ENCODE results near the gene PCP4L1. TPM values are rescaled to one million over a fixed set of nuclear protein-coding genes. Genes with fewer than 3 reads are reported as not detected.
A peak's percentile ranks its signal among the peaks of the same experiment; 100 is the strongest.

PCP4L1 gene
- total RNA-seq, 1 experiment from 2014 or later: not detected

DNA sequence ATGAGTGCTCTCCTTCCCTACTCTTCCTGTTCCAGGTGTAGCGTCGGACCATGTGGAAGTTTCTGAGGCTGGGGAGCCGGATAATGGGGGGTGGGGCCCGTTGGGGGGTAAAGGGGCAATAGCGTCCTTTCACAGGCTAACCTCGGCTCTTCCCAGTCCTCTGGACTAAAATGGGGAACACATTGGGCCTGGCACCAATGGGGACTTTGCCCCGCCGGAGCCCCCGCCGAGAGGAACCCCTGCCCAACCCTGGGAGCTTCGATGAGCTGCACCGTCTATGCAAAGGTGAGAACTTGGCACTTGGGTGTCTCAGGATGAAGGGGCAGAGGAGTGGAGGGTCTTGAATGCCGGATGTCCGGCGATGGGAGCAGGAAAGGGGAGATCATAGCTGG lies 32.2 kb upstream of the PCP4L1 start:
- ChIA-PET RAD21 (ENCODE audit: low non-redundant PET in 1 of 2, low total read pairs in 2 of 2, uncharacterized antibody in 2 of 2, unreplicated experiment in 2 of 2) (interaction anchor here (0.7 to 1.2 kb wide), 3 partner anchors 13 to 206 kb away, joined by 3 read pairs; no protein-coding TSS in a partner anchor), POLR2A (interaction anchor here (0.7 to 1.5 kb wide), 7 partner anchors 10 to 164 kb away, joined by 3 to 9 read pairs (median 4); partner anchors contain the start of gene PPOX), CTCF (interaction anchor here (0.8 to 3.1 kb wide), 22 partner anchors 10 to 446 kb away, joined by 3 to 46 read pairs (median 6); partner anchors contain the start of genes CFAP126, NDUFS2, NR1I3 and PPOX)
- no peak for ATAC-seq
- Histone ChIP-seq H3K79me2 (ENCODE audit: insufficient read depth, low read length) (no peaks in the 10 kb centered on the region), H3K9me2 (ENCODE audit: insufficient read depth) (no peaks in the 10 kb centered on the region), H3K27ac (ENCODE audit: low read depth, low read length) (peak overlapping the region; percentile 69), H2AFZ (ENCODE audit: low read depth, low read length, poor library complexity, severe bottlenecking) (no peak overlapping the region), H3K4me3 (replicated peaks in 1 of 2; ENCODE audit: low read depth in 1 of 2, low read length in 2 of 2) (peak overlapping the region; percentile 66 to 72), H3K36me3 (ENCODE audit: control insufficient read depth in 1 of 2, insufficient read depth in 2 of 2, low read length in 2 of 2) (peaks cover 4 to 17% of the 10 kb centered on the region in 2 experiments), H4K20me1 (ENCODE audit: insufficient read depth) (no peaks in the 10 kb centered on the region), H3K27me3 (ENCODE audit: insufficient read depth, low read length) (no peaks in the 10 kb centered on the region), H3K9me3 (ENCODE audit: control insufficient read depth in 1 of 2, insufficient read depth in 1 of 2, low read depth in 1 of 2, low read length in 2 of 2) (no peaks in the 10 kb centered on the region), H3K9ac (ENCODE audit: low read length) (peak overlapping the region; percentile 72), H3K4me2 (ENCODE audit: low read length) (peak overlapping the region; percentile 93), H3K4me1 (ENCODE audit: control insufficient read depth in 1 of 2, insufficient read depth in 2 of 2, low read length in 2 of 2) (peaks cover 14 to 24% of the 10 kb centered on the region in 2 experiments; a peak in 3 of 4 replicates)
- no peak for DNase-seq (ENCODE audit: low read depth, low spot score)
- BruUV-seq (replicated peaks): no TSS peak
- intact Hi-C loops (cut with micrococcal nuclease): no loop called here
- TF ChIP-seq, protein P1, sequence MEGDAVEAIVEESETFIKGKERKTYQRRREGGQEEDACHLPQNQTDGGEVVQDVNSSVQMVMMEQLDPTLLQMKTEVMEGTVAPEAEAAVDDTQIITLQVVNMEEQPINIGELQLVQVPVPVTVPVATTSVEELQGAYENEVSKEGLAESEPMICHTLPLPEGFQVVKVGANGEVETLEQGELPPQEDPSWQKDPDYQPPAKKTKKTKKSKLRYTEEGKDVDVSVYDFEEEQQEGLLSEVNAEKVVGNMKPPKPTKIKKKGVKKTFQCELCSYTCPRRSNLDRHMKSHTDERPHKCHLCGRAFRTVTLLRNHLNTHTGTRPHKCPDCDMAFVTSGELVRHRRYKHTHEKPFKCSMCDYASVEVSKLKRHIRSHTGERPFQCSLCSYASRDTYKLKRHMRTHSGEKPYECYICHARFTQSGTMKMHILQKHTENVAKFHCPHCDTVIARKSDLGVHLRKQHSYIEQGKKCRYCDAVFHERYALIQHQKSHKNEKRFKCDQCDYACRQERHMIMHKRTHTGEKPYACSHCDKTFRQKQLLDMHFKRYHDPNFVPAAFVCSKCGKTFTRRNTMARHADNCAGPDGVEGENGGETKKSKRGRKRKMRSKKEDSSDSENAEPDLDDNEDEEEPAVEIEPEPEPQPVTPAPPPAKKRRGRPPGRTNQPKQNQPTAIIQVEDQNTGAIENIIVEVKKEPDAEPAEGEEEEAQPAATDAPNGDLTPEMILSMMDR (IDR thresholded peaks at IDR 0.05 in 2 of 3, conservative IDR thresholded peaks at IDR 0.05 in 1 of 3; ENCODE audit: borderline replicate concordance in 1 of 3, insufficient read depth in 1 of 3, low read depth in 2 of 3, low read length in 2 of 3): no peak
- TF ChIP-seq CEBPB (IDR thresholded peaks at IDR 0.05; ENCODE audit: low read depth): no peak
- no peak for TF ChIP-seq CBX3 (IDR thresholded peaks at IDR 0.05; ENCODE audit: low read depth)
- TF ChIP-seq, protein P2, sequence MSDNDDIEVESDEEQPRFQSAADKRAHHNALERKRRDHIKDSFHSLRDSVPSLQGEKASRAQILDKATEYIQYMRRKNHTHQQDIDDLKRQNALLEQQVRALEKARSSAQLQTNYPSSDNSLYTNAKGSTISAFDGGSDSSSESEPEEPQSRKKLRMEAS (IDR thresholded peaks at IDR 0.05): no peak

DNA sequence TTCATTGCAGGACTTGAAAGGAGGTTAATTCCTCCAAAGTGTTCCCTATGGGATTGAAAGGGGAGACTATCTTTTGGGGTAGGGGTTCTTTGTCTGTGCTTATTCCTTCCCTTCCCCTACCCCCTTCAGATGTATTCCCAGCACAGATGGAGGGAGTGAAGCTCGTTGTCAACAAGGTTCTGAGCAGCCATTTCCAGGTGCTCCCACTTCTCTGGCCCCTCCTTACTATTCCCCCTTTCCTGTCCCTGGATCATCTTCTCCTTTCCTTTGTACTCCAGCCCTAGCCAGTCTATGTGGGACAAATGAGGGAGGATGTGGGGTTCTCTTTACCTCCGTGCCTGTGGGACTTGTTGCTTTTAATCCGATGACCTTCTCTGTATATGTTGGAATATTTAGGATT lies 31.8 kb upstream of the PCP4L1 start:
- peak overlapping the region; percentile 93 for H3K4me2 ChIP-seq (ENCODE audit: low read length)
- no TSS peak for BruUV-seq (replicated peaks)
- H4K20me1 ChIP-seq (ENCODE audit: insufficient read depth): no peaks in the 10 kb centered on the region
- no peak overlapping the region for H2AFZ ChIP-seq (ENCODE audit: low read depth, low read length, poor library complexity, severe bottlenecking)
- DNase-seq (ENCODE audit: low read depth, low spot score): no peak
- H3K27me3 ChIP-seq (ENCODE audit: insufficient read depth, low read length): no peaks in the 10 kb centered on the region
- intact Hi-C loops (cut with micrococcal nuclease): loop anchor here (1.0 kb wide), 3 partner anchors 65 to 156 kb away; no protein-coding TSS in a partner anchor
- H3K9ac ChIP-seq (ENCODE audit: low read length): peak overlapping the region; percentile 72
- ChIA-PET CTCF (interaction anchor here (0.8 to 3.1 kb wide), 8 partner anchors 10 to 446 kb away, joined by 3 to 46 read pairs (median 8); partner anchors contain the start of gene CFAP126), POLR2A (interaction anchor here (1.2 kb wide), 1 partner anchor 163 kb away, joined by 3 read pairs; no protein-coding TSS in a partner anchor), RAD21 (ENCODE audit: low non-redundant PET in 1 of 2, low total read pairs in 2 of 2, uncharacterized antibody in 2 of 2, unreplicated experiment in 2 of 2) (no interaction called here)
- H3K4me1 ChIP-seq (ENCODE audit: control insufficient read depth in 1 of 2, insufficient read depth in 2 of 2, low read length in 2 of 2): peaks cover 14 to 24% of the 10 kb centered on the region in 2 experiments; a peak in 3 of 4 replicates
- peak overlapping the region; percentile 66 to 72 for H3K4me3 ChIP-seq (replicated peaks in 1 of 2; ENCODE audit: low read depth in 1 of 2, low read length in 2 of 2)
- no peaks in the 10 kb centered on the region for H3K9me2 ChIP-seq (ENCODE audit: insufficient read depth)
- H3K36me3 ChIP-seq (ENCODE audit: control insufficient read depth in 1 of 2, insufficient read depth in 2 of 2, low read length in 2 of 2): peaks cover 4 to 17% of the 10 kb centered on the region in 2 experiments
- peak overlapping the region; percentile 69 for H3K27ac ChIP-seq (ENCODE audit: low read depth, low read length)
- H3K9me3 ChIP-seq (ENCODE audit: control insufficient read depth in 1 of 2, insufficient read depth in 1 of 2, low read depth in 1 of 2, low read length in 2 of 2): no peaks in the 10 kb centered on the region
- no peak for ATAC-seq
- H3K79me2 ChIP-seq (ENCODE audit: insufficient read depth, low read length): no peaks in the 10 kb centered on the region
- TF ChIP-seq JUND (IDR thresholded peaks at IDR 0.05) (no peak), SIN3A (IDR thresholded peaks at IDR 0.05; ENCODE audit: low read depth) (no peak), YY1 (IDR thresholded peaks at IDR 0.05; ENCODE audit: extremely low read depth, insufficient replicate concordance, low read depth, low read length) (no peak), POLR2AphosphoS5 (IDR thresholded peaks at IDR 0.05; ENCODE audit: low read depth, low read length) (no peak), SP1 (IDR thresholded peaks at IDR 0.05; ENCODE audit: low read depth) (no peak)
- TF ChIP-seq, protein P3, sequence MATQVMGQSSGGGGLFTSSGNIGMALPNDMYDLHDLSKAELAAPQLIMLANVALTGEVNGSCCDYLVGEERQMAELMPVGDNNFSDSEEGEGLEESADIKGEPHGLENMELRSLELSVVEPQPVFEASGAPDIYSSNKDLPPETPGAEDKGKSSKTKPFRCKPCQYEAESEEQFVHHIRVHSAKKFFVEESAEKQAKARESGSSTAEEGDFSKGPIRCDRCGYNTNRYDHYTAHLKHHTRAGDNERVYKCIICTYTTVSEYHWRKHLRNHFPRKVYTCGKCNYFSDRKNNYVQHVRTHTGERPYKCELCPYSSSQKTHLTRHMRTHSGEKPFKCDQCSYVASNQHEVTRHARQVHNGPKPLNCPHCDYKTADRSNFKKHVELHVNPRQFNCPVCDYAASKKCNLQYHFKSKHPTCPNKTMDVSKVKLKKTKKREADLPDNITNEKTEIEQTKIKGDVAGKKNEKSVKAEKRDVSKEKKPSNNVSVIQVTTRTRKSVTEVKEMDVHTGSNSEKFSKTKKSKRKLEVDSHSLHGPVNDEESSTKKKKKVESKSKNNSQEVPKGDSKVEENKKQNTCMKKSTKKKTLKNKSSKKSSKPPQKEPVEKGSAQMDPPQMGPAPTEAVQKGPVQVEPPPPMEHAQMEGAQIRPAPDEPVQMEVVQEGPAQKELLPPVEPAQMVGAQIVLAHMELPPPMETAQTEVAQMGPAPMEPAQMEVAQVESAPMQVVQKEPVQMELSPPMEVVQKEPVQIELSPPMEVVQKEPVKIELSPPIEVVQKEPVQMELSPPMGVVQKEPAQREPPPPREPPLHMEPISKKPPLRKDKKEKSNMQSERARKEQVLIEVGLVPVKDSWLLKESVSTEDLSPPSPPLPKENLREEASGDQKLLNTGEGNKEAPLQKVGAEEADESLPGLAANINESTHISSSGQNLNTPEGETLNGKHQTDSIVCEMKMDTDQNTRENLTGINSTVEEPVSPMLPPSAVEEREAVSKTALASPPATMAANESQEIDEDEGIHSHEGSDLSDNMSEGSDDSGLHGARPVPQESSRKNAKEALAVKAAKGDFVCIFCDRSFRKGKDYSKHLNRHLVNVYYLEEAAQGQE (IDR thresholded peaks at IDR 0.05; ENCODE audit: low read depth): no peak
- TF ChIP-seq, protein P4, sequence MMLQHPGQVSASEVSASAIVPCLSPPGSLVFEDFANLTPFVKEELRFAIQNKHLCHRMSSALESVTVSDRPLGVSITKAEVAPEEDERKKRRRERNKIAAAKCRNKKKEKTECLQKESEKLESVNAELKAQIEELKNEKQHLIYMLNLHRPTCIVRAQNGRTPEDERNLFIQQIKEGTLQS (IDR thresholded peaks at IDR 0.05): no peak

Measured in HCT116 (cell line).